SK-N-SH (cell line): ENCODE data around the gene CAPN10. TPM values are rescaled to one million over a fixed set of nuclear protein-coding genes. Genes with fewer than 3 reads are reported as not detected.

Experiments
- CTCF ChIA-PET: fragments of 300-600, 350-600 bp; formaldehyde crosslinking; extraction: SDS; loops from one replicate; lab custom pipeline; 2021; lab: Yijun Ruan, JAX
- POLR2A ChIA-PET: fragments of 350-600 bp; sonication (Branson Sonifier 250); formaldehyde crosslinking; extraction: SDS; loops from one replicate; lab custom pipeline; 2020; ENCODE audit warnings: antibody characterized with exemption, inconsistent platforms; lab: Yijun Ruan, JAX
- DNase-seq: peaks from one replicate; pipeline ENCODE4 v3.0.0; 2012
- H2AFZ ChIP-seq: fragments of 200-600 bp; sonication (generic); 2 replicates; pipeline ENCODE4 v1.8.1; 2016; ENCODE audit warnings: antibody characterized with exemption, mild to moderate bottlenecking, low read depth
- H3F3A ChIP-seq: fragments of 200-600 bp; sonication (generic); replicated peaks from 2 replicates; pipeline ENCODE3; 2016; ENCODE audit warnings: antibody characterized with exemption, mild to moderate bottlenecking; ENCODE audit not compliant: insufficient read depth
- H3K27ac ChIP-seq, 2 experiments: fragments of 200-500 bp in 1 of 2; fragments of 200-600 bp in 1 of 2; sonication (Bioruptor generic) in 1 of 2; sonication (generic), shearing (Covaris generic) in 1 of 2; 2 replicates each; pipeline versions ENCODE4 v1.5.1 to v1.6.1; 2014 to 2016; ENCODE audit warnings: low read depth in 2 of 2, inconsistent platforms in 1 of 2, low read length in 1 of 2, mild to moderate bottlenecking in 1 of 2, mixed read lengths in 1 of 2
- H3K27me3 ChIP-seq: fragments of 200-600 bp; sonication (generic), shearing (Covaris generic); 2 replicates; pipeline ENCODE4 v1.6.1; 2016; ENCODE audit warnings: mixed run types; ENCODE audit not compliant: insufficient read depth
- H3K36me3 ChIP-seq, 2 experiments: fragments of 200-500 bp in 1 of 2; fragments of 200-600 bp in 1 of 2; sonication (Bioruptor generic) in 1 of 2; sonication (generic) in 1 of 2; replicated peaks in 1 of 2; 2 replicates each; pipeline versions ENCODE3 to v1.5.1; 2014 to 2016; ENCODE audit warnings: low read length in 1 of 2, mild to moderate bottlenecking in 1 of 2; ENCODE audit not compliant: insufficient read depth in 2 of 2, control insufficient read depth in 1 of 2
- H3K4me1 ChIP-seq, 2 experiments: fragments of 200-500 bp in 1 of 2; fragments of 200-600 bp in 1 of 2; sonication (Bioruptor generic) in 1 of 2; sonication (generic), shearing (Covaris generic) in 1 of 2; 2 replicates each; pipeline versions ENCODE4 v1.5.1 to v1.6.1; 2014 to 2016; ENCODE audit warnings: low read depth in 1 of 2, low read length in 1 of 2, mixed run types in 1 of 2; ENCODE audit not compliant: insufficient read depth in 2 of 2, control insufficient read depth in 1 of 2
- H3K4me2 ChIP-seq: fragments of 200-600 bp; sonication (generic), shearing (Covaris generic); 2 replicates; pipeline ENCODE4 v1.6.1; 2017; ENCODE audit warnings: mixed run types
- H3K4me3 ChIP-seq, 2 experiments: fragments of 200-500 bp in 1 of 2; fragments of 200-600 bp in 1 of 2; sonication (Bioruptor generic) in 1 of 2; sonication (generic), shearing (Covaris generic) in 1 of 2; 2 replicates each; pipeline versions ENCODE4 v1.5.1 to v1.8.1; 2014 to 2016; ENCODE audit warnings: low read depth in 2 of 2, inconsistent platforms in 1 of 2, low read length in 1 of 2, mild to moderate bottlenecking in 1 of 2, mixed read lengths in 1 of 2, moderate library complexity in 1 of 2
- H3K79me2 ChIP-seq: fragments of 200-600 bp; sonication (generic); 2 replicates; pipeline ENCODE4 v1.8.1; 2017; ENCODE audit warnings: mild to moderate bottlenecking; ENCODE audit not compliant: insufficient read depth
- H3K9ac ChIP-seq: fragments of 200-600 bp; sonication (generic); 2 replicates; pipeline ENCODE4 v1.6.1; 2017; ENCODE audit warnings: mixed run types
- H3K9me2 ChIP-seq: fragments of 200-600 bp; sonication (generic); 2 replicates; pipeline ENCODE4 v1.6.1; 2017; ENCODE audit warnings: mixed run types
- H3K9me3 ChIP-seq: fragments of 200-600 bp; sonication (generic); 2 replicates; pipeline ENCODE4 v1.6.1; 2017; ENCODE audit warnings: mixed run types, mild to moderate bottlenecking, moderate library complexity
- H4K20me1 ChIP-seq: fragments of 200-600 bp; sonication (generic); 2 replicates; pipeline ENCODE4 v1.6.1; 2017; ENCODE audit warnings: mild to moderate bottlenecking, mixed run types; ENCODE audit not compliant: insufficient read depth
- ELF1 ChIP-seq: IDR thresholded peaks from 2 replicates; pipeline ENCODE4 v1.4.0; 2012
- EP300 ChIP-seq, 2 experiments: IDR thresholded peaks; 2 replicates each; pipeline versions ENCODE4 v1.4.0 to v1.6.1; 2012; ENCODE audit warnings: borderline replicate concordance in 1 of 2, low read depth in 1 of 2, low read length in 1 of 2
- NFIC ChIP-seq: IDR thresholded peaks from 2 replicates; pipeline ENCODE4 v1.4.0; 2012; ENCODE audit warnings: borderline replicate concordance
- POLR2AphosphoS5 ChIP-seq: IDR thresholded peaks from 2 replicates; pipeline ENCODE4 v1.6.1; 2012; ENCODE audit warnings: low read depth, low read length
- RAD21 ChIP-seq: IDR thresholded peaks from 2 replicates; pipeline ENCODE4 v1.6.1; 2012; ENCODE audit warnings: mild to moderate bottlenecking, low read length
- SMC3 ChIP-seq: IDR thresholded peaks from 2 replicates; pipeline ENCODE4 v1.6.1; 2012; ENCODE audit warnings: low read depth, low read length, improper control_type of control experiment
- TEAD4 ChIP-seq: IDR thresholded peaks from 2 replicates; pipeline ENCODE4 v1.4.0; 2012; ENCODE audit warnings: mild to moderate bottlenecking, borderline replicate concordance; ENCODE audit not compliant: insufficient read depth
- WGBS: methylation state at CpG from one replicate; pipeline ENCODE4 v1.1.6; 2017; ENCODE audit warnings: low lambda C conversion rate; 5-methylcytosine and 5-hydroxymethylcytosine counted together
- polyA plus RNA-seq, 3 experiments: library from polyadenylated mRNA; depleted of rRNA; stranded (reverse); fragments of >200 nt; gene quantifications; 2 replicates each; pipeline ENCODE4 v1.2.3, GENCODE V29; 2012
- TF ChIP-seq, protein P1 (sequence below): IDR thresholded peaks from 2 replicates; pipeline ENCODE4 v1.6.1; 2012; ENCODE audit warnings: mild to moderate bottlenecking, low read depth, low read length, moderate library complexity
- TF ChIP-seq, protein P2 (sequence below): IDR thresholded peaks from 2 replicates; pipeline ENCODE4 v1.4.0; 2012; ENCODE audit warnings: low read depth, borderline replicate concordance

Gene CAPN10
- polyA plus RNA-seq, 1 of the 3 experiments (the other 2 are of a cell fraction): 24.0 TPM

DNA sequence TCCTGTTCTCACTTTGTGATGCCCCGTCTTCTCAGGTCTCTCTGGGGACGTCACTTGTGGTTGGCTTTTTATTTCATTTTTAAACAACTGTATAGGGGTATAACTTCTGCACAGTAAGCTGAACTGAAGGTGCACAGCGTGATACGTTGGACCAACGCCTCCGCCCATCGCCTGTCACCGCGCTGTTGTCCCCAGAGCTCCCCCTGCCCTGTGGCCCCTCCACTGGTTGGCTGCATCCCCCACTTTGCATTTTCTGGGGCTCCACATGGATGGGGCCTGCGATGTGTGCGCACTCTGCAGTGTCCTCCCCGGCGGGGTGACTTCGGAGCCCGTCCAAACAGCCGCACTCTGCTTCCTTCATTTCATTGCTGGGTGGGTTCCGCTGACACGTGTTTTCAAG is 53.0 kb downstream of the CAPN10 start:
- H3K79me2 ChIP-seq: no peaks in the 10 kb centered on the region
- H3K9ac ChIP-seq: no peak overlapping the region
- no peaks in the 10 kb centered on the region; a peak in 1 of 4 replicates for H3K4me1 ChIP-seq
- 74% methylated on average over 18 of the region's 18 CpGs for WGBS
- H3K9me3 ChIP-seq: no peaks in the 10 kb centered on the region
- no peaks in the 10 kb centered on the region for H3K9me2 ChIP-seq
- H3K4me3 ChIP-seq: no peak overlapping the region
- no peak overlapping the region for H2AFZ ChIP-seq
- no peak overlapping the region for H3K4me2 ChIP-seq
- no peak overlapping the region for H3K27ac ChIP-seq
- no peaks in the 10 kb centered on the region for H4K20me1 ChIP-seq
- no peaks in the 10 kb centered on the region for H3F3A ChIP-seq
- TF ChIP-seq, protein P1, sequence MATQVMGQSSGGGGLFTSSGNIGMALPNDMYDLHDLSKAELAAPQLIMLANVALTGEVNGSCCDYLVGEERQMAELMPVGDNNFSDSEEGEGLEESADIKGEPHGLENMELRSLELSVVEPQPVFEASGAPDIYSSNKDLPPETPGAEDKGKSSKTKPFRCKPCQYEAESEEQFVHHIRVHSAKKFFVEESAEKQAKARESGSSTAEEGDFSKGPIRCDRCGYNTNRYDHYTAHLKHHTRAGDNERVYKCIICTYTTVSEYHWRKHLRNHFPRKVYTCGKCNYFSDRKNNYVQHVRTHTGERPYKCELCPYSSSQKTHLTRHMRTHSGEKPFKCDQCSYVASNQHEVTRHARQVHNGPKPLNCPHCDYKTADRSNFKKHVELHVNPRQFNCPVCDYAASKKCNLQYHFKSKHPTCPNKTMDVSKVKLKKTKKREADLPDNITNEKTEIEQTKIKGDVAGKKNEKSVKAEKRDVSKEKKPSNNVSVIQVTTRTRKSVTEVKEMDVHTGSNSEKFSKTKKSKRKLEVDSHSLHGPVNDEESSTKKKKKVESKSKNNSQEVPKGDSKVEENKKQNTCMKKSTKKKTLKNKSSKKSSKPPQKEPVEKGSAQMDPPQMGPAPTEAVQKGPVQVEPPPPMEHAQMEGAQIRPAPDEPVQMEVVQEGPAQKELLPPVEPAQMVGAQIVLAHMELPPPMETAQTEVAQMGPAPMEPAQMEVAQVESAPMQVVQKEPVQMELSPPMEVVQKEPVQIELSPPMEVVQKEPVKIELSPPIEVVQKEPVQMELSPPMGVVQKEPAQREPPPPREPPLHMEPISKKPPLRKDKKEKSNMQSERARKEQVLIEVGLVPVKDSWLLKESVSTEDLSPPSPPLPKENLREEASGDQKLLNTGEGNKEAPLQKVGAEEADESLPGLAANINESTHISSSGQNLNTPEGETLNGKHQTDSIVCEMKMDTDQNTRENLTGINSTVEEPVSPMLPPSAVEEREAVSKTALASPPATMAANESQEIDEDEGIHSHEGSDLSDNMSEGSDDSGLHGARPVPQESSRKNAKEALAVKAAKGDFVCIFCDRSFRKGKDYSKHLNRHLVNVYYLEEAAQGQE: no peak
- TF ChIP-seq, protein P2, sequence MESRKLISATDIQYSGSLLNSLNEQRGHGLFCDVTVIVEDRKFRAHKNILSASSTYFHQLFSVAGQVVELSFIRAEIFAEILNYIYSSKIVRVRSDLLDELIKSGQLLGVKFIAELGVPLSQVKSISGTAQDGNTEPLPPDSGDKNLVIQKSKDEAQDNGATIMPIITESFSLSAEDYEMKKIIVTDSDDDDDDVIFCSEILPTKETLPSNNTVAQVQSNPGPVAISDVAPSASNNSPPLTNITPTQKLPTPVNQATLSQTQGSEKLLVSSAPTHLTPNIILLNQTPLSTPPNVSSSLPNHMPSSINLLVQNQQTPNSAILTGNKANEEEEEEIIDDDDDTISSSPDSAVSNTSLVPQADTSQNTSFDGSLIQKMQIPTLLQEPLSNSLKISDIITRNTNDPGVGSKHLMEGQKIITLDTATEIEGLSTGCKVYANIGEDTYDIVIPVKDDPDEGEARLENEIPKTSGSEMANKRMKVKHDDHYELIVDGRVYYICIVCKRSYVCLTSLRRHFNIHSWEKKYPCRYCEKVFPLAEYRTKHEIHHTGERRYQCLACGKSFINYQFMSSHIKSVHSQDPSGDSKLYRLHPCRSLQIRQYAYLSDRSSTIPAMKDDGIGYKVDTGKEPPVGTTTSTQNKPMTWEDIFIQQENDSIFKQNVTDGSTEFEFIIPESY: no peak
- TF ChIP-seq ELF1: no peak
- H3K36me3 ChIP-seq: no peaks in the 10 kb centered on the region
- CTCF ChIA-PET: interaction anchor here (1.0 to 1.8 kb wide), 2 partner anchors 16 to 201 kb away, joined by 3 to 5 read pairs; no protein-coding TSS in a partner anchor
- POLR2A ChIA-PET: no interaction called here
- H3K27me3 ChIP-seq: no peaks in the 10 kb centered on the region
- DNase-seq: no peak

DNA sequence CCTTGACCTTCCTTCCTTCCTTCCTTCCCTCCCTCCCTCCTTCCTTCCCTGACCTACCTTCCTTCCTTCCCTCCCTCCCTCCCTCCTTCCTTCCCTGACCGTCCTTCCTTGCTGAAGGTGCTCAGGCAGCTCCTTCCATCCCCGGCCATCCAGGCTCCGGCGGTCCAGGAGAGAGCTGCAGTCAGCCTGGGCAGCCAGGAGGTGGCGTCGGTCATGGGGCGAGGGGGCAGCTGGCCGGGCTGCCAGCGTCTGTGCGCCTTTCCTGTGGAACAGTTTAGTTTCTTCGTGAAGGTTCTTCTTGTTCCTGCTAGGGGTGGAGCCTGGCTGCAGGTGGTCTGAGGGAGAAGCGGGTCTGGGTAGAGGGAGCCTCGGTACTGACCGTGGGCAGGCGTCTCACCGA is 54.4 kb downstream of the CAPN10 start:
- WGBS: 17% methylated on average over 10 of the region's 16 CpGs
- H2AFZ ChIP-seq: no peak overlapping the region
- H3K79me2 ChIP-seq: no peaks in the 10 kb centered on the region
- no peaks in the 10 kb centered on the region for H3F3A ChIP-seq
- no peaks in the 10 kb centered on the region for H3K27me3 ChIP-seq
- no peak overlapping the region for H3K9ac ChIP-seq
- no peaks in the 10 kb centered on the region for H4K20me1 ChIP-seq
- POLR2A ChIA-PET: no interaction called here
- CTCF ChIA-PET: interaction anchor here (0.6 to 1.3 kb wide), 9 partner anchors 9 to 263 kb away, joined by 3 to 8 read pairs (median 4); no protein-coding TSS in a partner anchor
- peak; percentile 85 for DNase-seq
- H3K4me3 ChIP-seq: no peak overlapping the region; a peak in 1 of 4 replicates
- H3K9me3 ChIP-seq: no peaks in the 10 kb centered on the region
- H3K27ac ChIP-seq: no peak overlapping the region
- H3K9me2 ChIP-seq: no peaks in the 10 kb centered on the region
- no peak overlapping the region for H3K4me2 ChIP-seq
- TF ChIP-seq RAD21 (peak; percentile 43), POLR2AphosphoS5 (no peak), NFIC (no peak), SMC3 (peak; percentile 19; the same call in 1 of the 2 replicates), TEAD4 (no peak), EP300 (IDR thresholded peaks at IDR 0.05; ENCODE audit: borderline replicate concordance in 1 of 2, low read depth in 1 of 2, low read length in 1 of 2) (no peak)
- TF ChIP-seq, protein P1: no peak
- no peaks in the 10 kb centered on the region; a peak in 1 of 4 replicates for H3K4me1 ChIP-seq
- H3K36me3 ChIP-seq: no peaks in the 10 kb centered on the region
